Activated CD4-positive, CD25-positive, alpha-beta regulatory T cell treated with anti-CD3 and anti-CD28 coated beads, Interleukin-2, amount 50 U/mL, for 24 hours (primary cell): ENCODE measurements around the gene TXN.
"Not testable (repeated sequence)": the region's sequence is repeated elsewhere in the genome, so short reads cannot be mapped to it uniquely, and the experiment has no call there.

ENCODE experiments used
- ATAC-seq, 2 donors: fragments of 150-1000 bp; cut with Tn5 transposase; one replicate each; pipeline ENCODE4 v1.10.0; 2021; ENCODE audit warnings: mild to moderate bottlenecking in 1 of 2, moderate library complexity in 1 of 2

Gene TXN

GRCh38 chr9:110207071-110207641 lies 49.2 kb downstream of the TXN start:
- no peak for ATAC-seq

- ATAC-seq = no peak
Measured at GRCh38 chr9:110206389-110206788, 49.9 kb downstream of the TXN start.

GRCh38 chr9:110205612-110206011 lies 50.7 kb downstream of the TXN start:
- ATAC-seq = not testable (repeated sequence)

GRCh38 chr9:110202232-110202631 lies 54.1 kb downstream of the TXN start:
- no peak for ATAC-seq

GRCh38 chr9:110199643-110200042 lies 56.7 kb downstream of the TXN start:
- ATAC-seq = no peak

GRCh38 chr9:110198357-110198756 lies 58.0 kb downstream of the TXN start:
- no peak for ATAC-seq

GRCh38 chr9:110197330-110198187 lies 58.7 kb downstream of the TXN start:
- no peak for ATAC-seq

- ATAC-seq = not testable (repeated sequence)
Measured at GRCh38 chr9:110196084-110196499, 60.2 kb downstream of the TXN start.
